GOT3 (cell line): Measurements from ENCODE around the gene NOL3.

Experiments
- DNase-seq: peaks from one replicate; lab custom pipeline; 2025; ENCODE audit warnings: mixed read lengths; lab: John Stamatoyannopoulos, UW

The NOL3 gene

GRCh38 chr16:67170949-67171649 is 761 bp downstream of the NOL3 start:
- DNase-seq: no peak

GRCh38 chr16:67173323-67173722 is 3.0 kb downstream of the NOL3 start:
- no peak for DNase-seq

GRCh38 chr16:67173808-67174705 is 3.7 kb downstream of the NOL3 start:
- DNase-seq: peak; percentile 29

DNA sequence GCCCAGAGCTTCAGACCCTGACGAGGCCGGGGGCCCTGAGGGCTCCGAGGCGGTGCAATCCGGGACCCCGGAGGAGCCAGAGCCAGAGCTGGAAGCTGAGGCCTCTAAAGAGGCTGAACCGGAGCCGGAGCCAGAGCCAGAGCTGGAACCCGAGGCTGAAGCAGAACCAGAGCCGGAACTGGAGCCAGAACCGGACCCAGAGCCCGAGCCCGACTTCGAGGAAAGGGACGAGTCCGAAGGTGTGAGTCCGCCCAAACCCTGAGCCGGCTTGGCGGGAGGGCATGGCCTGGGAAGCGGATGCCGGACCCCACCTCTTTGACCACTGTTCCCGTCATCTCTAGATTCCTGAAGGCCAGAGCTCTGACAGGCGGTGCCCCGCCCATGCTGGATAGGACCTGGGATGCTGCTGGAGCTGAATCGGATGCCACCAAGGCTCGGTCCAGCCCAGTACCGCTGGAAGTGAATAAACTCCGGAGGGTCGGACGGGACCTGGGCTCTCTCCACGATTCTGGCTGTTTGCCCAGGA is 4.4 kb downstream of the NOL3 start:
- no peak for DNase-seq

DNA sequence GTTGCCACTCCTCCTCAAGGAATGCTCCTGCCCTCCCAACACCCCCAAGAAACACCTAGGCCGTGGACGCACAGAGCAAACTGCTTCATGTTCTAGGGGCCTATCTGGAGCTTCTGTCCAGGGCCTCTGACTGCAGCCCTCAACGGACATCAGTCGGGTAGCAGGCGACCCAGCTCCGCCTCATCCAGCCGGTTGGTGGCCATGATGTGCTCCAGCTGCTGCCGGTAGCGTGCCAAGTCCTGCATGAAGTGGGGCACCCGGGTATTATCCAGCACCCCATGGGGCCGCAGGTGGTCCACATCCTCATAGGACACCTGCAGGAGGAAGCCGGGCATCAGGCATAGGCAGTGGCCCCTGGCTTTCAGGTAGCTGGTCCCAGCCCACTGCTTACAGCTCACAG is 6.3 kb downstream of the NOL3 start:
- DNase-seq: no peak

GRCh38 chr16:67177743-67178699 is 7.7 kb downstream of the NOL3 start:
- no peak for DNase-seq

GRCh38 chr16:67179421-67180080 is 9.2 kb downstream of the NOL3 start:
- DNase-seq: no peak

DNA sequence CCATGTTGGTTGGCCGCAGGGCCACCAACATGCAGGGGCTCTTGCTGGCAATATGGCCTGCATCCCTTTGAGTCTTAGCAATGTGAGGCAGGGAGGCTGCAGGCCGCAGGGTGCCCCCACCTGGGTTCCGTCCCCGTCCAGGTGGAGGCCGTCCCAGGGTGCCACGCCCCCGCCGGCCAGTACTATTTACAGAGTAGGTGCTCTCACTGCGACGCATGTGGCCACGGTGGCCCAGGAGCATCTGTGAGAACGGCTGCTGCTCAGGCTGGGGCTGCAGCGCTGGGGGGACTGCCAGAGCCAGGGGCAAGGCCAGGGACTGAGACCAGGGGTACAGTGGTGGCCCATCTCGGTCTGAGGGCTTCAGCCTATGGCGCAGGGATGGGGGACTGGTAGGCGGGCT is 9.8 kb downstream of the NOL3 start:
- no peak for DNase-seq

DNA sequence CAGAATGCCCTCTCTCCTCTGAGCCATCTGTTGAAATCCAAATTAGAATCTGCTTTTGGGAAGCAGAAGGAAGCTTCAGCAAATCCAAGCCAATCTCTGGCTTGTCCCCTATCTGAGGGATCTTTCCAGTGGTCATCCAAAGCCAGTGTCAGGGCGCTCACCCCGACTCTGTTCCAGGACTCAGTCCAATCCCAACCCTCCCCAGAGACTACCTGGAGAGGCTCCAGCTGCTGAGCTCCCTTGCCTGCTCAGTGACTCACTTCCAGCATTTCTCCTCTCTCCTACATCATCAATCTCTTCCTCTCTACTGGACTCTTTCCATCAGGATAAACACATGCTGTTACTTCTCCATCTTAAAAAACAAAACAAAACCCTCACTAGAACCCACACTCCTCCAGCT is 11.0 kb downstream of the NOL3 start:
- no peak for DNase-seq

DNA sequence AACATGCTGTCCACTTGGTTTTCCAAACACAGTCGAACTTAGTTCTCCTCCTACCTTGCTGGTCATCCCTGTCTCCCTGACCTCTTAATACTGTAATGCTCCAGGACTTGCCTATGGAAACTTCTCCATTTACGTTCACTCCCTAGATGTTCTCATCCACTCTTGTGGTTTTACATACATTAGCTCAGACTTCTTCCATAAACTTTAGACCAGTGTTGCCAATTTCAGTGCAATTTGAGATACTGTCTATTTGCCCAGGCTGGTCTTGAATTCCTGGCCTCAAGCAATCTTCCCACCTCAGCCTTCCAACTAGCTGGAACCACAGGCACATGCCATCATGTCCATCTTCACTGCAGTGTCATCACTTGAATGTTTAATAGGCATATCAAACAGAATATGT is 11.9 kb downstream of the NOL3 start:
- DNase-seq: no peak

DNA sequence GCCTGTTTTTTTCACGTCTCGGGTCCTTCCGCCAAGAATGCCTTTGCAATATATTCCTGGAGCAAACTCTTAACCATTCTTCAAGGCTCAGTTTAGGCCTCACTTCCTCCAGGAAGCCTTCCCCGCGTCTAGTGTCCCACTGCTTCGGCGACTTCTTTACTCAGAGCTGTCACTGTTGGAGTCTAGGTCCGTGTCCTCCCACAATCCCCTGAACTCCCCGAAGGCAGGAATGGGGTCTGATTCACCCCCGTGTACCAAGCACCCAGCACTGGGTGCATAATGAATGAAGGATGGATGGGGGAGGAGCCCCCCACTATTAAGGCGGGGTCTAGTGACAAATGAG is 12.9 kb downstream of the NOL3 start:
- DNase-seq: no peak

- peak; percentile 88 for DNase-seq
Measured at GRCh38 chr16:67183627-67184452, 13.5 kb downstream of the NOL3 start, which contains the start of gene MATCAP1. Gene MATCAP1, minus strand, starts transcription at chr16:67183963. Its CDS starts 3,353 bp downstream, at chr16:67180610.

- DNase-seq: no peak
Measured at GRCh38 chr16:67184453-67184994, 14.2 kb downstream of the NOL3 start.

- DNase-seq: peak; percentile 80
Measured at GRCh38 chr16:67184995-67185650, 14.8 kb downstream of the NOL3 start.

- no peak for DNase-seq
Measured at GRCh38 chr16:67185651-67186134, 15.4 kb downstream of the NOL3 start.

DNA sequence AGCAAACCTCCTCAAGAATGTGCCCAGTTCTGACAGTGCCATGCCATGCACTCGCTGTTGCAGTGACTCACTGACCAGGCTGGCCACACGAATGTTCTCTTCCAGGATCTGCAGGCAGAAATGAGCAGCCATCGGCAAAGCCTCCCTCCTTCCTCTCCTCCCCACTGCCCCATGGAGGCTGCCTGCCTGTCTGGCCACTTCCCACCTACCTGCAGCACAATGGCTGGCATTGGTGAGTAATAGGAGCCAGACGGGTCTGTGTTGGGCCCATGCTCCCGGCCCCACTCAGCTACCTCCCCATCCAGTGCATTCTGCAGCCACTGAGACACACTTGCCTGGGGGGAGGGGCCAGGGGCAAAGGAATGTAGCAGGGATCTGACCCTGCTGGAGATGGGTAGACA is 16.2 kb downstream of the NOL3 start:
- no peak for DNase-seq

- DNase-seq: no peak
Measured at GRCh38 chr16:67187175-67187890, 17.0 kb downstream of the NOL3 start.

DNA sequence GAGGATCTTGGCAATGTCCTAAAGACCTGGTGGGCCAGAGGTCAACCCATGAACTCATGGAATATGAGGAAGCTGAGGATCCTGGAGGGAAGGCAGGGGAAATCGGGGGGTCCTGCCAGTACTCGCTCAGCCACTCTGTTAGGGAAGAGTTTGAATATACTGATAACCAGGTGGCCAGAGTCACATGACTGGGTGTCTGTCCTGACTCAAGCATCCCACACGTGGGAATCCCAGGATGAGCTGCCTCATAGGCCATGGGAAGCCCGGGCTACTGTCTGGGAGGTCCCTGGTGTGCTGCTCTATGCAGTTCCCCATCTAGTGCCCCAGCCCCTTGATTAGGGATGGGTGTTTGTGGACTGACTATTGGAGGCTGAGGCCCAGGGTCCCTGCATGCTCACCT is 18.0 kb downstream of the NOL3 start:
- DNase-seq: no peak

- no peak for DNase-seq
Measured at GRCh38 chr16:67188798-67189197, 18.5 kb downstream of the NOL3 start.
